Hematopoietic multipotent progenitor cell (in vitro differentiated cells): ENCODE measurements around the gene MYO16. TPM values are rescaled to one million over a fixed set of nuclear protein-coding genes. Genes with fewer than 3 reads are reported as not detected.

Source experiments
- DNase-seq, 3 donors: peaks; one replicate each; pipeline ENCODE4 v3.0.0-alpha.2; 2011 to 2015; ENCODE audit warnings: low read depth in 2 of 3, low spot score in 2 of 3
- total RNA-seq: library from RNA; depleted of rRNA; stranded (reverse); fragments of >200 nt; gene quantifications from one replicate; pipeline ENCODE4 v1.2.3, GENCODE V29; 2012

Gene MYO16
- total RNA-seq, 1 donor: 1.6 TPM

GRCh38 chr13:108859197-108860012 lies 230.0 kb downstream of the MYO16 start:
- no peak for DNase-seq

GRCh38 chr13:108860418-108860817 lies 231.0 kb downstream of the MYO16 start:
- DNase-seq: no peak

GRCh38 chr13:108877300-108877699 lies 247.9 kb downstream of the MYO16 start:
- no peak for DNase-seq

GRCh38 chr13:108878732-108879131 lies 249.3 kb downstream of the MYO16 start:
- no peak for DNase-seq

GRCh38 chr13:108889324-108889984 lies 260.0 kb downstream of the MYO16 start:
- DNase-seq: no peak

GRCh38 chr13:108895220-108895704 lies 265.9 kb downstream of the MYO16 start:
- DNase-seq: peak in 2 of 3 donors; percentile 27 to 76

GRCh38 chr13:108897955-108898354 lies 268.5 kb downstream of the MYO16 start:
- peak in 2 of 3 donors; percentile 17 to 29 for DNase-seq

- no peak for DNase-seq
Measured at GRCh38 chr13:108902405-108903155, 273.2 kb downstream of the MYO16 start.

- no peak for DNase-seq
Measured at GRCh38 chr13:108903613-108904012, 274.2 kb downstream of the MYO16 start.

- no peak for DNase-seq
Measured at GRCh38 chr13:108911807-108912206, 282.4 kb downstream of the MYO16 start.

GRCh38 chr13:108913731-108914130 lies 284.3 kb downstream of the MYO16 start:
- DNase-seq: peak in 1 of 3 donors; percentile 14

GRCh38 chr13:108915095-108915633 lies 285.8 kb downstream of the MYO16 start:
- peak in 1 of 3 donors; percentile 52 for DNase-seq

- DNase-seq: peak in 2 of 3 donors; percentile 86 to 87
Measured at GRCh38 chr13:108915634-108916512, 286.5 kb downstream of the MYO16 start.

- no peak for DNase-seq
Measured at GRCh38 chr13:108917581-108917980, 288.2 kb downstream of the MYO16 start.

GRCh38 chr13:108919036-108919907 lies 289.9 kb downstream of the MYO16 start:
- no peak for DNase-seq

GRCh38 chr13:108920137-108920536 lies 290.7 kb downstream of the MYO16 start:
- DNase-seq: no peak

- DNase-seq: no peak
Measured at GRCh38 chr13:108921238-108921637, 291.8 kb downstream of the MYO16 start.

GRCh38 chr13:108922108-108922507 lies 292.7 kb downstream of the MYO16 start:
- no peak for DNase-seq
